H1 (cell line): Measurements from ENCODE around the gene HIVEP3.

Source experiments
- ATF3 ChIP-seq: IDR thresholded peaks from 2 replicates; pipeline ENCODE4 v1.6.1; 2011; ENCODE audit warnings: low read depth, mild to moderate bottlenecking, low read length; ENCODE audit not compliant: insufficient read depth
- CHD1 ChIP-seq: IDR thresholded peaks from 2 replicates; pipeline ENCODE4 v1.6.1; 2012; ENCODE audit warnings: low read depth, low read length, improper control_type of control experiment
- CHD2 ChIP-seq: IDR thresholded peaks from 2 replicates; pipeline ENCODE4 v1.6.1; 2012; ENCODE audit warnings: low read length, improper control_type of control experiment
- CTCF ChIP-seq, 3 experiments: IDR thresholded peaks; 1 replicate in 2 of 3; 2 replicates in 1 of 3; pipeline versions ENCODE4 v1.5.1 to v1.6.1; 2011; ENCODE audit warnings: low read length in 3 of 3, mild to moderate bottlenecking in 3 of 3, inconsistent platforms in 2 of 3, low read depth in 1 of 3, moderate library complexity in 1 of 3; ENCODE audit not compliant: insufficient read depth in 1 of 3; ENCODE audit errors: control extremely low read depth in 1 of 3
- EZH2 ChIP-seq: fragments of 200-600 bp; sonication (generic); IDR thresholded peaks from 2 replicates; pipeline ENCODE4 v1.7.1; 2012; ENCODE audit warnings: low read depth, mild to moderate bottlenecking, moderate library complexity, low read length, inconsistent platforms; ENCODE audit not compliant: severe bottlenecking
- POLR2AphosphoS5 ChIP-seq: IDR thresholded peaks from 2 replicates; pipeline ENCODE4 v1.6.1; 2011; ENCODE audit warnings: low read depth, low read length
- SUZ12 ChIP-seq: fragments of 200-600 bp; sonication (generic); IDR thresholded peaks from 2 replicates; pipeline ENCODE4 v1.6.1; 2012; ENCODE audit warnings: mild to moderate bottlenecking, inconsistent platforms, low read length, moderate library complexity, mixed read lengths
- TAF1 ChIP-seq: IDR thresholded peaks from 2 replicates; pipeline ENCODE4 v1.6.1; 2011; ENCODE audit warnings: mild to moderate bottlenecking, low read depth, low read length

GRCh38 chr1:41652384-41653265 lies 266.1 kb downstream of the HIVEP3 start:
- TF ChIP-seq CTCF (IDR thresholded peaks at IDR 0.05; ENCODE audit: control extremely low read depth in 1 of 3, insufficient read depth in 1 of 3, low read depth in 1 of 3, low read length in 3 of 3) (no peak), CHD1 (no peak), POLR2AphosphoS5 (no peak), EZH2 (no peak), ATF3 (no peak), CHD2 (no peak), TAF1 (no peak), SUZ12 (no peak)
